ENCODE measurements around the gene KIF2A. TPM values are rescaled to one million over a fixed set of nuclear protein-coding genes. Genes with fewer than 3 reads are reported as not detected.

The KIF2A gene
- total RNA-seq, 1 donor from 2014 or later: 40.4 TPM

- no peak overlapping the region for H3K4me3 Mint-ChIP-seq (ENCODE audit: unreplicated experiment)
- peaks cover 48% of the 10 kb centered on the region for H3K4me1 Mint-ChIP-seq (ENCODE audit: unreplicated experiment)
- H3K27ac Mint-ChIP-seq (ENCODE audit: unreplicated experiment): no peak overlapping the region
- TF ChIP-seq, protein P1, sequence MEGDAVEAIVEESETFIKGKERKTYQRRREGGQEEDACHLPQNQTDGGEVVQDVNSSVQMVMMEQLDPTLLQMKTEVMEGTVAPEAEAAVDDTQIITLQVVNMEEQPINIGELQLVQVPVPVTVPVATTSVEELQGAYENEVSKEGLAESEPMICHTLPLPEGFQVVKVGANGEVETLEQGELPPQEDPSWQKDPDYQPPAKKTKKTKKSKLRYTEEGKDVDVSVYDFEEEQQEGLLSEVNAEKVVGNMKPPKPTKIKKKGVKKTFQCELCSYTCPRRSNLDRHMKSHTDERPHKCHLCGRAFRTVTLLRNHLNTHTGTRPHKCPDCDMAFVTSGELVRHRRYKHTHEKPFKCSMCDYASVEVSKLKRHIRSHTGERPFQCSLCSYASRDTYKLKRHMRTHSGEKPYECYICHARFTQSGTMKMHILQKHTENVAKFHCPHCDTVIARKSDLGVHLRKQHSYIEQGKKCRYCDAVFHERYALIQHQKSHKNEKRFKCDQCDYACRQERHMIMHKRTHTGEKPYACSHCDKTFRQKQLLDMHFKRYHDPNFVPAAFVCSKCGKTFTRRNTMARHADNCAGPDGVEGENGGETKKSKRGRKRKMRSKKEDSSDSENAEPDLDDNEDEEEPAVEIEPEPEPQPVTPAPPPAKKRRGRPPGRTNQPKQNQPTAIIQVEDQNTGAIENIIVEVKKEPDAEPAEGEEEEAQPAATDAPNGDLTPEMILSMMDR (IDR thresholded peaks at IDR 0.05): no peak
- DNase-seq (ENCODE audit: extremely low spot score, unreplicated experiment): no peak
- peaks cover 2% of the 10 kb centered on the region for H3K36me3 Mint-ChIP-seq (ENCODE audit: unreplicated experiment)
- H3K9me3 Mint-ChIP-seq (ENCODE audit: unreplicated experiment): no peaks in the 10 kb centered on the region
- H3K27me3 Mint-ChIP-seq (ENCODE audit: unreplicated experiment): no peaks in the 10 kb centered on the region
Observed at GRCh38 chr5:62312674-62313073, 6.7 kb downstream of the KIF2A start.

GRCh38 chr5:62314213-62314830, 8.3 kb downstream of the KIF2A start:
- no peak overlapping the region for H3K27ac Mint-ChIP-seq (ENCODE audit: unreplicated experiment)
- no peak overlapping the region for H3K4me3 Mint-ChIP-seq (ENCODE audit: unreplicated experiment)
- no peaks in the 10 kb centered on the region for H3K27me3 Mint-ChIP-seq (ENCODE audit: unreplicated experiment)
- no peaks in the 10 kb centered on the region for H3K9me3 Mint-ChIP-seq (ENCODE audit: unreplicated experiment)
- DNase-seq (ENCODE audit: extremely low spot score, unreplicated experiment): no peak
- no peaks in the 10 kb centered on the region for H3K36me3 Mint-ChIP-seq (ENCODE audit: unreplicated experiment)
- peaks cover 37% of the 10 kb centered on the region for H3K4me1 Mint-ChIP-seq (ENCODE audit: unreplicated experiment)
- TF ChIP-seq, protein P1 (IDR thresholded peaks at IDR 0.05): no peak

- no peaks in the 10 kb centered on the region for H3K9me3 Mint-ChIP-seq (ENCODE audit: unreplicated experiment)
- no peaks in the 10 kb centered on the region for H3K36me3 Mint-ChIP-seq (ENCODE audit: unreplicated experiment)
- TF ChIP-seq, protein P1 (IDR thresholded peaks at IDR 0.05): no peak
- peaks cover 31% of the 10 kb centered on the region for H3K4me1 Mint-ChIP-seq (ENCODE audit: unreplicated experiment)
- no peak for DNase-seq (ENCODE audit: extremely low spot score, unreplicated experiment)
- H3K4me3 Mint-ChIP-seq (ENCODE audit: unreplicated experiment): no peak overlapping the region
- no peak overlapping the region for H3K27ac Mint-ChIP-seq (ENCODE audit: unreplicated experiment)
- H3K27me3 Mint-ChIP-seq (ENCODE audit: unreplicated experiment): no peaks in the 10 kb centered on the region
Observed at GRCh38 chr5:62315376-62316175, 9.6 kb downstream of the KIF2A start.

DNA sequence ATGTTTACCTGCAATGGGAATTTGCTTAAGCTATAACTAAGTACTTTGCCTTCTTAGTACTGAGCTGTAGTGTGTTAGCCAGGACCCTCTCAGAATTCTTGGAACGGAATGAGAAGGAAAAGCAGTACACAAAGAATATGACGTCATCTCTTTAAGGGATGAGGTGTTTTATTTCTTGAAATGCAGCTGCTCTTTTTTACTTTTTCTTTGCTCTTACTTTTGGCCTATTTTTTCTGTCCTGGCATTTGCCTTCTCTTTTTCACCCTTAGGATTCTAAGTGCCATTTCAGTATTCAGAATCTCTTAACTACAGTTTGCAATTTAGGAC, 10.1 kb downstream of the KIF2A start:
- H3K4me3 Mint-ChIP-seq (ENCODE audit: unreplicated experiment): no peak overlapping the region
- DNase-seq (ENCODE audit: extremely low spot score, unreplicated experiment): no peak
- no peak overlapping the region for H3K27ac Mint-ChIP-seq (ENCODE audit: unreplicated experiment)
- H3K36me3 Mint-ChIP-seq (ENCODE audit: unreplicated experiment): no peaks in the 10 kb centered on the region
- no peaks in the 10 kb centered on the region for H3K9me3 Mint-ChIP-seq (ENCODE audit: unreplicated experiment)
- H3K27me3 Mint-ChIP-seq (ENCODE audit: unreplicated experiment): no peaks in the 10 kb centered on the region
- TF ChIP-seq, protein P1 (IDR thresholded peaks at IDR 0.05): no peak
- H3K4me1 Mint-ChIP-seq (ENCODE audit: unreplicated experiment): peaks cover 27% of the 10 kb centered on the region

DNA sequence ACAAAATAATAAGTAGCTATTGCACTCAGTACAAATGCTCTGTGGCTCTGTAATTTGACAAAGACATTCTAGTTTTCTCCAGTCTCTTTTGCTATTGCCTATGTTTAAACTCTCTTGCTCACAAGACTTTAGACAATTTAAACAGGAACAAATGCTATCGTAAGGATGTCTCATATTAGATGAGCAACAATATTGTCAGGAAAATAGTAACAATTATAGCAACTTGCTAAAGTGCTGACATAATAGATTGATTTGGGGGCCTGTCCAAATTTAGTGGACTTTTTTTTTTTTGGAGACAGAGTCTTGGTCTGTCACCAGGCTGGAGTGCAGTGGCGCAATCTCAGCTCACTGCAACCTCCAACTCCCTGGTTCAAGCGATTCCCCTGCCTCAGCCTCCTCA, 11.8 kb downstream of the KIF2A start:
- Mint-ChIP-seq H3K4me3 (ENCODE audit: unreplicated experiment) (no peak overlapping the region), H3K9me3 (ENCODE audit: unreplicated experiment) (no peaks in the 10 kb centered on the region), H3K36me3 (ENCODE audit: unreplicated experiment) (peaks cover 5% of the 10 kb centered on the region), H3K27me3 (ENCODE audit: unreplicated experiment) (no peaks in the 10 kb centered on the region), H3K4me1 (ENCODE audit: unreplicated experiment) (peaks cover 22% of the 10 kb centered on the region), H3K27ac (ENCODE audit: unreplicated experiment) (no peak overlapping the region)
- TF ChIP-seq, protein P1 (IDR thresholded peaks at IDR 0.05): no peak
- no peak for DNase-seq (ENCODE audit: extremely low spot score, unreplicated experiment)
